HCT116 (cell line): ENCODE data around the gene CCNK. TPM values are rescaled to one million over a fixed set of nuclear protein-coding genes. Genes with fewer than 3 reads are reported as not detected.

Experiments
- ATAC-seq: fragments of 200-7000 bp; cut with Tn5 transposase; 2 replicates; pipeline ENCODE4 v1.9.1; 2020; ENCODE audit warnings: mild to moderate bottlenecking, moderate library complexity
- BruUV-seq: library from RNA; stranded (reverse); fragments of 400-500 nt; replicated peaks from 2 replicates; lab custom pipeline; 2021; lab: Mats Ljungman, UMichigan
- CTCF ChIA-PET: fragments of 300-600 bp; sonication (Branson Sonifier 250); formaldehyde crosslinking; loops from one replicate; lab custom pipeline; 2021; ENCODE audit warnings: antibody characterized with exemption; lab: Charles Lee
- POLR2A ChIA-PET: fragments of 300-600, 350-600 bp; sonication (Branson Sonifier 250); formaldehyde crosslinking; loops from one replicate; lab custom pipeline; 2021; ENCODE audit warnings: antibody characterized with exemption; lab: Charles Lee
- RAD21 ChIA-PET, 2 experiments: fragments of 300-600 bp; sonication (Branson Sonifier 250); formaldehyde crosslinking; loops; one replicate each; lab custom pipeline; 2023; ENCODE audit warnings: low total read pairs in 2 of 2; ENCODE audit not compliant: uncharacterized antibody in 2 of 2, unreplicated experiment in 2 of 2, low non-redundant PET in 1 of 2; lab: Charles Lee
- DNase-seq: peaks from one replicate; pipeline ENCODE4 v3.0.0-alpha.2; 2010; ENCODE audit warnings: low read depth, low spot score
- H2AFZ ChIP-seq: fragments of 200-600 bp; shearing (Covaris generic), sonication (generic); 2 replicates; pipeline ENCODE4 v1.6.1; 2017; ENCODE audit warnings: low read depth, mixed run types, mixed read lengths, antibody characterized with exemption, low read length; ENCODE audit not compliant: poor library complexity, severe bottlenecking
- H3K27ac ChIP-seq: 2 replicates; pipeline ENCODE4 v1.5.1; 2012; ENCODE audit warnings: low read depth, low read length
- H3K27me3 ChIP-seq: fragments of 200-600 bp; sonication (generic); 2 replicates; pipeline ENCODE4 v1.6.1; 2016; ENCODE audit warnings: mixed run types, low read length, mixed read lengths; ENCODE audit not compliant: insufficient read depth
- H3K36me3 ChIP-seq, 2 experiments: fragments of 200-500 bp in 1 of 2; fragments of 200-600 bp in 1 of 2; sonication (Bioruptor generic) in 1 of 2; sonication (generic) in 1 of 2; 2 replicates each; pipeline versions ENCODE4 v1.5.1 to v1.6.1; 2014 to 2016; ENCODE audit warnings: low read length in 2 of 2, inconsistent platforms in 1 of 2, mixed read lengths in 1 of 2, mixed run types in 1 of 2; ENCODE audit not compliant: insufficient read depth in 2 of 2, control insufficient read depth in 1 of 2
- H3K4me1 ChIP-seq, 2 experiments: fragments of 200-600 bp in 1 of 2; sonication (generic) in 1 of 2; 2 replicates each; pipeline versions ENCODE4 v1.5.1 to v1.6.1; 2012 to 2017; ENCODE audit warnings: low read length in 2 of 2, inconsistent platforms in 1 of 2, mild to moderate bottlenecking in 1 of 2, mixed read lengths in 1 of 2, mixed run types in 1 of 2, moderate library complexity in 1 of 2; ENCODE audit not compliant: insufficient read depth in 2 of 2, control insufficient read depth in 1 of 2
- H3K4me2 ChIP-seq: fragments of 200-600 bp; sonication (generic); 2 replicates; pipeline ENCODE4 v1.6.1; 2017; ENCODE audit warnings: mixed run types, low read length, mixed read lengths
- H3K4me3 ChIP-seq, 2 experiments: fragments of 200-600 bp in 1 of 2; sonication (generic) in 1 of 2; replicated peaks in 1 of 2; 2 replicates each; pipeline ENCODE4 v1.5.1; 2011 to 2016; ENCODE audit warnings: low read length in 2 of 2, control low read depth in 1 of 2, low read depth in 1 of 2, mild to moderate bottlenecking in 1 of 2, mixed read lengths in 1 of 2, mixed run types in 1 of 2
- H3K79me2 ChIP-seq: fragments of 200-600 bp; sonication (generic); 2 replicates; pipeline ENCODE4 v1.6.1; 2017; ENCODE audit warnings: mild to moderate bottlenecking, mixed run types, low read length, moderate library complexity, mixed read lengths; ENCODE audit not compliant: insufficient read depth
- H3K9ac ChIP-seq: fragments of 200-600 bp; sonication (generic); 2 replicates; pipeline ENCODE4 v1.6.1; 2016; ENCODE audit warnings: low read length, mixed read lengths
- H3K9me2 ChIP-seq: fragments of 200-600 bp; sonication (generic), shearing (Covaris generic); 2 replicates; pipeline ENCODE4 v1.6.1; 2017; ENCODE audit warnings: mixed run types, mild to moderate bottlenecking, moderate library complexity; ENCODE audit not compliant: insufficient read depth
- H3K9me3 ChIP-seq, 2 experiments: fragments of 200-500 bp in 1 of 2; fragments of 200-600 bp in 1 of 2; sonication (Bioruptor generic) in 1 of 2; sonication (generic) in 1 of 2; 2 replicates each; pipeline ENCODE4 v1.6.1; 2014 to 2017; ENCODE audit warnings: low read length in 2 of 2, mixed read lengths in 2 of 2, inconsistent platforms in 1 of 2, low read depth in 1 of 2, mild to moderate bottlenecking in 1 of 2, mixed run types in 1 of 2, moderate library complexity in 1 of 2; ENCODE audit not compliant: control insufficient read depth in 1 of 2, insufficient read depth in 1 of 2
- H4K20me1 ChIP-seq: fragments of 200-600 bp; sonication (generic), shearing (Covaris generic); 2 replicates; pipeline ENCODE4 v1.6.1; 2017; ENCODE audit warnings: mixed run types, mild to moderate bottlenecking, moderate library complexity; ENCODE audit not compliant: insufficient read depth
- CTCF ChIP-seq, 3 experiments: fragments of 200-600 bp in 1 of 3; sonication (generic) in 1 of 3; IDR thresholded peaks in 2 of 3; conservative IDR thresholded peaks in 1 of 3; 2 replicates each; pipeline ENCODE4 v1.5.1; 2012 to 2017; ENCODE audit warnings: low read depth in 2 of 3, low read length in 2 of 3, antibody characterized with exemption in 1 of 3, borderline replicate concordance in 1 of 3, control low read depth in 1 of 3, mild to moderate bottlenecking in 1 of 3, mixed read lengths in 1 of 3, mixed run types in 1 of 3, moderate library complexity in 1 of 3; ENCODE audit not compliant: insufficient read depth in 1 of 3
- POLR2AphosphoS5 ChIP-seq: IDR thresholded peaks from 2 replicates; pipeline ENCODE4 v1.6.1; 2011; ENCODE audit warnings: mild to moderate bottlenecking, low read depth, low read length, moderate library complexity
- RAD21 ChIP-seq: IDR thresholded peaks from 2 replicates; pipeline ENCODE4 v1.6.1; 2012; ENCODE audit warnings: low read depth, mild to moderate bottlenecking
- YY1 ChIP-seq: IDR thresholded peaks from 2 replicates; pipeline ENCODE4 v1.6.1; 2011; ENCODE audit warnings: low read length, low read depth, moderate library complexity, mild to moderate bottlenecking; ENCODE audit not compliant: insufficient replicate concordance; ENCODE audit errors: extremely low read depth
- intact Hi-C: fragments of 100-400 bp; cut with micrococcal nuclease; formaldehyde crosslinking; loops from 2 replicates; pipeline ENCODE4 v1.10.0; 2022
- total RNA-seq: library from RNA; stranded (reverse); gene quantifications from one replicate; pipeline ENCODE4 v1.2.1, GENCODE V29; 2021; ENCODE audit not compliant: unreplicated experiment

Gene CCNK
- total RNA-seq, 1 experiment from 2014 or later: 68.2 TPM

DNA sequence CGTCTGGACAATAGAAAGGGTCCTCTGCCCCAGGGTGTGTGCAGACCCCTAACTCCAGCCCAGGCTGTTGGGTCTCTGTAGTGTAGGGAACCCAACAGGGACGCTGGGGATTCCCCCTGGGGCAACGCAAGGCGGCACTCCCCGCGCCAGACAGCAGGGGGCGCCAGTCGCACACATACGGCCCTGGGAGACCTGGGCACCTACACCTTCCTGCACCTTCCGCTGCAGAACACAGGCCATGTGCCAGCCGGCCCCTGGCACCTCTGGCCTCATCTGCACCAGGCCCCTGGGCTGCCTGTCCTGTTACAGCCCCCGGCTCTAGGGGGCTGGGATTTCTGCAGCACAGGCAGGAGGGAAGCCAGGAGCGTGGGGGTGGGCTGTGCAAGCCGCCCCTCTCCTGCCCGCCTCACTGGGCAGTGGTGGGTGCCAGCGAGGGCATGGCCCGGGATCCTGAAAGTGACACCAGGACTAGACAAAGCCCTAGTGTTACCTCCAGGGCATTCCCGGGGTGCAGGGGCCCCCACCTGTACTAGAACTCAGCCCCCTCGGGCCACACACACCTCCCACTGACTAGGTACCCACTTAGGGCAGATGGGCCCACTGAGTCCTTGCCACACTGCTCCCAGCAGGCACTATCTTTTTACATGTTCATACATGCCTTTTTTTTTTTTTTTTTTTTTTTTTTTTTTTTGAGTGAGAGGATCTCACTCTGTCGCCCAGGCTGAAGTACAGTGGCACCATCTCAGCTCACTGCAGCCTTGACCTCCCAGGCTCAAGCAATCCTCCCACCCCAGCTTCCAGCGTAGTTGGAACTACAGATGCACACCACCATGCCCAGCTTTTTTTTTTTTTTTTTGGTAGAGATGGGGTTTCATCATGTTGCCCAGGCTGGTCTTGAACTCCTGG is 37.5 kb downstream of the CCNK start:
- no peak overlapping the region for H3K4me2 ChIP-seq
- no peaks in the 10 kb centered on the region for H4K20me1 ChIP-seq
- no peak overlapping the region for H3K9ac ChIP-seq
- no peaks in the 10 kb centered on the region for H3K27me3 ChIP-seq
- H3K9me3 ChIP-seq: no peaks in the 10 kb centered on the region
- CTCF ChIA-PET: interaction anchor here (0.7 to 1.3 kb wide), 2 partner anchors 58 to 110 kb away, joined by 3 read pairs; no protein-coding TSS in a partner anchor
- ATAC-seq: peak; percentile 86
- H3K4me1 ChIP-seq: peaks cover 0 to 6% of the 10 kb centered on the region in 2 experiments; a peak in 2 of 4 replicates
- RAD21 ChIA-PET: no interaction called here
- H3K36me3 ChIP-seq: peaks cover 0 to 4% of the 10 kb centered on the region in 2 experiments; a peak in 1 of 4 replicates
- peak; percentile 8 for TF ChIP-seq YY1
- peak; percentile 90 to 95 (median 93) for TF ChIP-seq CTCF (IDR thresholded peaks at IDR 0.05 in 2 of 3, conservative IDR thresholded peaks at IDR 0.05 in 1 of 3; ENCODE audit: borderline replicate concordance in 1 of 3, insufficient read depth in 1 of 3, low read depth in 2 of 3, low read length in 2 of 3)
- peak; percentile 98 for TF ChIP-seq RAD21
- no peak for TF ChIP-seq POLR2AphosphoS5
- peaks cover 7% of the 10 kb centered on the region; the same call in 1 of the 2 replicates for H3K79me2 ChIP-seq
- intact Hi-C loops: loop anchor here (1.0 kb wide), 3 partner anchors 111 to 367 kb away; no protein-coding TSS in a partner anchor
- POLR2A ChIA-PET: no interaction called here
- no peak overlapping the region for H3K27ac ChIP-seq
- peak; percentile 23 for DNase-seq
- H2AFZ ChIP-seq: no peak overlapping the region
- no TSS peak for BruUV-seq
- H3K9me2 ChIP-seq: no peaks in the 10 kb centered on the region
- H3K4me3 ChIP-seq: no peak overlapping the region
